NCI-H2171 treated with DMSO at 0.1 percent for 48 hours (cell line): ENCODE measurements around the gene PLCH1.

Source experiments
- DNase-seq: peaks from one replicate; lab custom pipeline; 2025; lab: John Stamatoyannopoulos, UW

Gene PLCH1

GRCh38 chr3:155550391-155550790 is 194.5 kb downstream of the PLCH1 start:
- DNase-seq, result no peak

DNA sequence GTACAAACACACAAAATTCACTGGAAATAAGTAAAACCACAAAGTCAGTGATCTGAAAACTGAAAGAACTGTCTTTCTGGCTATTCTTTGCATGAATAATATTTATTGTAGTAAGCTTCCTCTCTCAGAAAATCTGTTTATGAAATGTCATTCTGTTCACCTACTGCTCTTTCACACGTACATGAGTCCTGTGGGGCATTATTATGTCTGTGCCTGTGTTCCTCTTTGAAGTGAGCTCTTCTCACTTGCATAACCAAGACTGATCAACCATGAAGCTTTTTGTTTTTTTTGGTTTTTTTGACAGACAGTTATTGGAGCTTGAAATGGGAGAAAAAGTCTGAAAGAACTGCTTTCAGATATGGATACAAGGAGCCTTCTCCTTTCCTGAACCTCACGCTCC is 195.8 kb downstream of the PLCH1 start:
- no peak for DNase-seq

DNA sequence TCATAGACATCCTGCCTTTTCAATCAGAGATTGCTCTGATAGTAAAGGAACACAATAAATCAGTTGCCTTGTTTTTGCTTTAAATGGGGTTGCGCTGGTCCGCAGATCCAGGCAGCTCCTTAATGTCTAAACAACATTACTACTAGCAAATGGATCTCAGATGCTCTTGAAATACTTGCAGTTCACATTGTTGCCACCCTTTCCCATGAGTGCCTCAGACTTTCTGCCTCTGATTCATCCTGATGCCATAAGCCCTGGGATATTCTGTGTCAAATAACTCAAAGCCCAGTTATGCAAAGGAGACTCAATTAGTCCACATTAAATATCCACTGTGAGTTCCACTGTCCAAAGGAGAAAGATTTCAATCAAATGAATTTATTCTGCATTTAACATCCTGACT is 196.7 kb downstream of the PLCH1 start:
- DNase-seq, result no peak

- DNase-seq, result no peak
Measured at GRCh38 chr3:155535098-155535497, 209.8 kb downstream of the PLCH1 start.

DNA sequence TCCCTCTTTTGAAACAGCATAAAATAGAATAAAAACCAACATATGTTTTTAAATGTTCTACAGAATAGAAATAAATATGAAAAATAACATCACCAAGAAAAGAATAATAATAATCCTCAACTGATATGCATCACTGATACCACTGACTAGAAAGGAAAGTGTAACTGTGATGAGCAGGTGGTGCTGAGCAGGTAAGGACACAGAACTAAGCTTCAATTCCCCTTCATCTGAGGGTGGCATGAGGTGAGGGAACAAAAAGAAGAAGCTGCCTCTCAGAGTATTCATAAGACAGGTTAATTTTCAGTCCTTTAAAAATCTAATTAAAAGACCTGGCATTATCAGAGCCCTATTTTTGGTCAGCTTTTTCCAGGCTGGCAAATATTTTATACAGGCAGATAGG is 216.3 kb downstream of the PLCH1 start:
- no peak for DNase-seq

DNA sequence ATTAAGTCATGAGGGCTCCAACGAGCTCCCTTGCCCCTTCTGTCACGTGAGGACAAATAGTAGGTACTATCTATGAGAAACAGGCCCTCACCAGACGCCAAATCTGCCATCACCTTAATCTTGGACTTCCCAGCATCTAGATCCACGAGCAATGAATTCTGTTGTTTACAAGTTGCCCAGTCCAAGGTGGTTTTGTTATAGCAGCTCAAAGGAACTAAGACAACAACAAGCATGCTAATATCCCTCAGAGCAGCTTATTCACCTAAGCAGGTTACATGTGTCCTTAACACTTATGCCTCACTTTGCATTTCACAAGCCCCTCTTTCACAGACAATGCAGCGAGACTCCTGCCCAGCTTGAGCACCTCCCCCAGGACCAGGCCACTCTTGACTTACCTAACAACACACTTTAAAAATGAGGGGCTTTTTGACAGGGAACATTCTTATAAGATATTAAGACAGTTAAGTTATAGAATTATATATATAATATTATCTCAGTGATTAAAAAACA is 219.5 kb downstream of the PLCH1 start:
- DNase-seq, result no peak

- DNase-seq, result no peak
Measured at GRCh38 chr3:155520463-155520862, 224.4 kb downstream of the PLCH1 start.

- DNase-seq, result no peak
Measured at GRCh38 chr3:155519078-155519477, 225.8 kb downstream of the PLCH1 start.

- no peak for DNase-seq
Measured at GRCh38 chr3:155517903-155518302, 227.0 kb downstream of the PLCH1 start.

DNA sequence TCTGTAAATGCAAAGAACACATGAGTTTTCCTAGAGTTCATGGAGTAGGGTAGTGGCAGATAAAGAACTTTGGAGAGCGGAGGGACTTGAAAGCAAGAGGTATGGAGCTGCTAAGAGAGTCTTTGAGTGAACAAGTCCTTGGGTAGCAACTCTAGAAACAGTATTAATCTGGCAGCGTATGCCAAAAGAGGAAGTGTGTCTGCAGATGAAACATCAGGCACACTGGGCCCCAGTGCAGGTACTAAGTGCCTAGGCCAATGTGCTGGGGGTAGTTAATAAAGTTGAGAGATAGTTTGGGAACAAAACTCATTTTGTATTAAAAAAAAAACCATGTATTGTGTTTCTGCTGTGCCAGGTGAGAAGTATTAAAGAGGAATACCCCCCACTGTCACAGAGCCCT is 228.4 kb downstream of the PLCH1 start:
- DNase-seq, result no peak

DNA sequence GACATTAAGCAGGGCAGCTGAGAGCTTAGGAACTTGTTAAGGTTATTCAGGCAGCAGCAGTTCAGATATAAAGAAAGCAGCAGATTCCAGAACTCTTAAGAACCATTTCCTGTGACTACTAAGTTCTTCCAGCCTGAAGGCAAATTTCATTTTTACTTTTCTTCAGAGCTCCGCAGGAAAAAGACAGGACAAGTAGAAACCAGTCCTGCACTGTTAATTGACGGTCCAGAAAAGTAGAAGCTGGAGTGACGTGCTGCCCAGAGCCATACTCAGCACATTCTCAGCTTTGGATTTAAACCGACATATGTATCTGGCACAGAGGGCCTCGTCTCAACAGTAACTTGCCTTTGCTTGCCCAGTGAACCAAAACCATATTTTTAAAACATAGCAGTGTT is 232.0 kb downstream of the PLCH1 start:
- no peak for DNase-seq

- DNase-seq, result no peak
Measured at GRCh38 chr3:155512175-155512866, 232.6 kb downstream of the PLCH1 start.

GRCh38 chr3:155504682-155505081 is 240.2 kb downstream of the PLCH1 start:
- DNase-seq, result no peak

DNA sequence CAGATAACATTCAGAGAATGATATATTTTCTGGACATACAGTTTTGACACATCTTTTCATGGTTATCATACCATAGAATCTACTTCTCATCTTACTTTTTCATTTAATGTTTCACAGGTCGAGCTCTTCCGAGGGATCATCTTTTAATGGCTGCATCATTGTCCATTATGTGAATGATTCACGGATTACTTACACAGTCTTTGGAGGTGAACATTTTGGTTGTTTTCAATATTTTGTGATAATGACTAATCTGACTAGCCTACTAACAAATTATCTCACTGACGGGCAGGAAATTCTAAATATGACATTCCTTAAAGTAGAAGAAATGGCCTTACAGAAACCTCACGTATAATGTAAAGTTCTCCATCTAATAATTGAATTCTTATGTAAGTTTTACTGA is 242.2 kb downstream of the PLCH1 start:
- DNase-seq, result no peak

DNA sequence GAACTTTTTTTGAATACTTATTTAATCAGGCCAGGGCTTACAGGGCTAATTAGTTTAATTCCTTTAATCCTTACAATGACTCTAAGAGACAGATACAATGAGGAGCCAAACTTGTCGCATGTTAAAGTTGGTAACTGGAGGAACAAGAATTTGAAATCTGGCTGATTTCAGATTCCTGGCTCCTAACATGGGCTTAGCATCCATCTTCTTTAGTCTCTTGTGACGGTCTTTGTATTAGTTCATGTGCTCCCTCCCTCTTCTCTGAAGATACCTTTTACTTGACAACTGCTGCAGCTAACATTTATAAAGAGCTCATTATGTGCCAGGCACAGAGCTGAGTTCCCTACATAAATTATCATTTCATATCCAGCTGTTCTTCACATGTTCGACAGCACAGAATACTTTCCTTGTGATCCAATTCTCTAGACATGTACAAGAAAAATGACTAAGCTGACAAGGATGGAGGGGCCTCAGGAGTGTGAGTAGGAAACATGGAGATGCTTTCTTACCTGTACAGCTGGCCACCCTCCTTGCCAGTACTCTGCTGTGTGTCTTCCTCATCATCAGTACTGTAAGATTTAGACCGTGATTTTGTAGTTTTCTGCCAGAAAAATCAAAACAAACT is 244.6 kb downstream of the PLCH1 start:
- no peak for DNase-seq

DNA sequence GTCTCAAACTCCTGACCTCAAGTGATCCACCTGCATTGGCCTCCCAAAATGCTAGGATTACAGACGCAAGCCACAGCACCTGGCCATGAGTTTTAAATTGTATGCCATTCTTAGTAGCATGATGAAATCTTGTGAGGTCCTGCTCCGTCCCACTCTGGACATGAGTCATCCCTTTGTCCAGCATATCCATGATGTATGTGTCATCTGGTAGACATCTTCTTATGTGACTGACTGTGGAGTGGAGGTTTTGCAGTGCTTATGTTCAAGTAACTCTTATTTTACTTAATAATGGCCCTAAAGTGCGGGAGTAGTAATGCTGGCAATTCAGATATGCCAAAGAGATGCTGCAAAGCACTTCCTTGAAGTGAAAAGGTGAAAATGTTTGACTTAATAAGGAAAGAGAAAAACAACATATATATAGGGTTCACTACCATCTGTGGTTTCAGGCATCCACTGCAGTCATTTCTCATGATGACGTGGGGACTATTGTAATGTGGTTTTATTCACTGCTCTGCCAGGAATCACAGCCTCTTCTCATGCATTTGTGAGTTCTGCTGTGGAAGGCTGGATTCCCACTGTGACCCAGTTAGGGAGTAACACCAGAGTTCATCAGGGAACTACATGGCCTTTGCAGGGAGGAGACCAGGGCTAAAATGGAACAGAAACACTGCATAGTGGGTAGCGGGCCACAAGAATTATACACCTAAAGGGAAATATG is 246.8 kb downstream of the PLCH1 start:
- DNase-seq, result no peak

DNA sequence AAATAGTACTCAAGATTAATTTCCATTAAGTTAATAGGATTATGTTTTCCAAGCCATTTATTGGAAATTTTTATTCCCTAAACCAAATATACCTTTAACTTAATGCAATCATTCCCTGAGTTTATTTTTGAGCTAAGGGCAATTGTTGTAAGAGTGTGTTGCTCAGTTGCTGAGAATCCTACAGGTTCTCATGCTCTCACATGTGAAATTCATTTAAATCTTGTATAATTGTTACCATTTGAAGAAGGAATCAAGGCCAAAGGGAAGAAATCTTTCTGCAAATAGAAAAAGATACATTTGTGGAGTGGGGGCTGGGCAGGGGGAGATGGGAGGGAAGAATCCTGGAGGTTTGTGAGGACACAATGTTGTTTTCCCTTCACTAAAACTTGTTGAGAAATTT is 248.7 kb downstream of the PLCH1 start:
- no peak for DNase-seq

DNA sequence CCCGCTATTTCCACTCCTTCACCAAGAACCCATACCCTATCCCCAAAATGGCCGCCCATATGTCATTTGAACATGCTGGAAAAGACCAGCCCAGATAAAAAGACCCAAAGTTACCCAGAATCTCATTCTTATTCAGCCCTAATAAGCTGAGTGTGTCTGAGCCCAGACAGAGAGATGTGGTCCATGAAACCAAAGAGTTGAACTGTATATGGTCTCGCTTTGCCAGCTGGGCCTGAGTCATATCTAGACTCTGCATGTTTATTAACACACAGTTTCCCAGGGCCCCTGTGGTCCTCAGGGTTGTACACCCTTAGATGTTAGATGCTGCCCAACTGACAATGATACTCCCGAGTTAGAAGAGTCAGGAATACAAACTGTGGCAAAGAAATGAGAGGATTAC is 249.5 kb downstream of the PLCH1 start:
- DNase-seq, result no peak

- DNase-seq, result no peak
Measured at GRCh38 chr3:155494332-155494731, 250.5 kb downstream of the PLCH1 start.

DNA sequence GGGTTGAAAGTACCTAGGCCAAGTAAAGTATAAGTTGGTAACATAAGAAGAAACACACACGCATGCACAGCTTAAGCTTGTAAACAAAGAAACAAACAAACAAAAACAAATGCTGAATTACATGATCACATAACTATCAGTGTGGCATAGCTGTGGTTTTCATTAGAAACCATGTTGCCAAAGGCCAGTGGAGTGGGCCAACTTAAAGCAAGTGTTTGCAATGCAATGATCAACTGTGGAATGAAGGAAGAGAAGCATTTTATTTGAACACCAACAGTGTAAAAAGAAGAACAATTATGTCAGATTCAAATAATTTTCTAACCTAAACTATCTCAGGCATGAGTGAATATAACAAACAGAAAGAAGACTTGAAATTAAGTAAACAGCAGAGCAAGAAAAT is 252.0 kb downstream of the PLCH1 start:
- DNase-seq, result no peak

- no peak for DNase-seq
Measured at GRCh38 chr3:155491696-155492095, 253.2 kb downstream of the PLCH1 start.

- no peak for DNase-seq
Measured at GRCh38 chr3:155488671-155489070, 256.2 kb downstream of the PLCH1 start.

- no peak for DNase-seq
Measured at GRCh38 chr3:155485897-155486296, 259.0 kb downstream of the PLCH1 start.
